ENCODE data around the gene DHRS9. TPM values are rescaled to one million over a fixed set of nuclear protein-coding genes. Genes with fewer than 3 reads are reported as not detected.
A peak's percentile ranks its signal among the peaks of the same experiment; 100 is the strongest.

The DHRS9 gene
- total and polyA plus RNA-seq, 9 of the 15 experiments (the other 6 are each of a cell fraction or from before 2014, with no cell fraction given): 0.27 to 1.7 (median 0.69) TPM

- TF ChIP-seq STAT6 (CRISPR knock-in tag; IDR thresholded peaks at IDR 0.05): no peak
- peak; percentile 83 for TF ChIP-seq TAL1 (IDR thresholded peaks at IDR 0.05)
- 0 out of 2 replicates have a peak, but pooled peaks have one; percentile 17 for TF ChIP-seq ESRRA (IDR thresholded peaks at IDR 0.05; ENCODE audit: borderline replicate concordance, low read depth)
- no peak for TF ChIP-seq ZNF764 (CRISPR knock-in tag; IDR thresholded peaks at IDR 0.05; ENCODE audit: low read depth)
- no peak for TF ChIP-seq RHOXF2B (CRISPR knock-in tag; conservative IDR thresholded peaks at IDR 0.05)
- no peak for TF ChIP-seq TCF7 (IDR thresholded peaks at IDR 0.05; ENCODE audit: borderline replicate concordance)
- TF ChIP-seq NR2F6 (CRISPR knock-in tag; IDR thresholded peaks at IDR 0.05): no peak
- no peak for TF ChIP-seq PCBP1 (IDR thresholded peaks at IDR 0.05; ENCODE audit: low read depth, low read length, poor library complexity, severe bottlenecking)
- TF ChIP-seq NR1H2 (CRISPR knock-in tag; IDR thresholded peaks at IDR 0.05): no peak
- TF ChIP-seq TBL1XR1 (IDR thresholded peaks at IDR 0.05; ENCODE audit: low read length in 2 of 2): 0 out of 4 replicates have a peak, but pooled peaks of 1 of the 2 experiments have one; percentile 37
- no peak for TF ChIP-seq NELFE (IDR thresholded peaks at IDR 0.05; ENCODE audit: insufficient read depth, insufficient read length)
- no peak for TF ChIP-seq PTRF (tag; IDR thresholded peaks at IDR 0.05)
- no peak for TF ChIP-seq ZBED1 (IDR thresholded peaks at IDR 0.05)
- TF ChIP-seq SRSF3 (IDR thresholded peaks at IDR 0.05; ENCODE audit: insufficient read depth, low read length): no peak
- no peak for TF ChIP-seq DNMT1 (IDR thresholded peaks at IDR 0.05)
- TF ChIP-seq PURB (CRISPR knock-in tag; IDR thresholded peaks at IDR 0.05; ENCODE audit: low read depth): no peak
- 0 out of 2 replicates have a peak, but pooled peaks have one; percentile 37 for TF ChIP-seq ATF4 (CRISPR knock-in tag; IDR thresholded peaks at IDR 0.05)
- no peak for TF ChIP-seq ZNF740 (CRISPR knock-in tag; IDR thresholded peaks at IDR 0.05)
- no peak for TF ChIP-seq ZNF740 (tag; IDR thresholded peaks at IDR 0.05)
- TF ChIP-seq RBM15 (IDR thresholded peaks at IDR 0.05; ENCODE audit: insufficient read depth, low read length): no peak
- no peak for TF ChIP-seq FOXA1 (IDR thresholded peaks at IDR 0.05; ENCODE audit: borderline replicate concordance)
- no peak for TF ChIP-seq MXD1 (CRISPR knock-in tag; IDR thresholded peaks at IDR 0.05; ENCODE audit: borderline replicate concordance, poor library complexity, severe bottlenecking)
- TF ChIP-seq ARHGAP35 (IDR thresholded peaks at IDR 0.05; ENCODE audit: partially characterized antibody): no peak
- TF ChIP-seq ATF1 (CRISPR knock-in tag; IDR thresholded peaks at IDR 0.05): no peak
- no peak for TF ChIP-seq ATF1 (tag; IDR thresholded peaks at IDR 0.05)
- TF ChIP-seq ZFX (CRISPR knock-in tag; IDR thresholded peaks at IDR 0.05): no peak
These were observed 3.0 kb downstream of the DHRS9 start (continued) for GRCh38 chr2:169072163-169072925.
